Smooth muscle cell (in vitro differentiated cells): Measurements from ENCODE around the gene CCDC144A. TPM values are rescaled to one million over a fixed set of nuclear protein-coding genes. Genes with fewer than 3 reads are reported as not detected.
"Not testable (repeated sequence)": the region's sequence is repeated elsewhere in the genome, so short reads cannot be mapped to it uniquely, and the experiment has no call there.

ENCODE experiments used
- DNase-seq: peaks from one replicate; lab custom pipeline; 2025; ENCODE audit not compliant: unreplicated experiment; lab: John Stamatoyannopoulos, UW
- H2AFZ ChIP-seq: fragments of 200-600 bp; sonication (generic); 2 replicates; pipeline ENCODE4 v1.6.0; 2016; ENCODE audit warnings: antibody characterized with exemption, low read depth, mild to moderate bottlenecking
- H3F3A ChIP-seq: fragments of 200-600 bp; sonication (generic); 2 replicates; pipeline ENCODE4 v1.6.0; 2017; ENCODE audit warnings: antibody characterized with exemption, low read depth
- H3K27ac ChIP-seq: fragments of 200-600 bp; sonication (generic); 2 replicates; pipeline ENCODE4 v1.5.1; 2016; ENCODE audit warnings: low read depth, mild to moderate bottlenecking
- H3K27me3 ChIP-seq: fragments of 200-600 bp; sonication (generic); 2 replicates; pipeline ENCODE4 v1.6.1; 2016; ENCODE audit warnings: low read depth, mild to moderate bottlenecking
- H3K36me3 ChIP-seq: fragments of 200-600 bp; sonication (generic); 2 replicates; pipeline ENCODE4 v1.5.1; 2016; ENCODE audit warnings: low read depth
- H3K4me1 ChIP-seq: fragments of 200-600 bp; sonication (generic); 2 replicates; pipeline ENCODE4 v1.5.1; 2016; ENCODE audit warnings: low read depth
- H3K4me2 ChIP-seq: fragments of 200-600 bp; sonication (generic); 2 replicates; pipeline ENCODE4 v1.6.0; 2016; ENCODE audit warnings: mild to moderate bottlenecking
- H3K4me3 ChIP-seq: fragments of 200-600 bp; sonication (generic); 2 replicates; pipeline ENCODE4 v1.5.1; 2016; ENCODE audit warnings: mild to moderate bottlenecking
- H3K79me2 ChIP-seq: fragments of 200-600 bp; sonication (generic); 2 replicates; pipeline ENCODE4 v1.6.0; 2016; ENCODE audit warnings: low read depth, mild to moderate bottlenecking
- H3K9ac ChIP-seq: fragments of 200-600 bp; sonication (generic); 2 replicates; pipeline ENCODE4 v1.6.0; 2016; ENCODE audit warnings: low read depth
- H3K9me3 ChIP-seq: fragments of 200-600 bp; sonication (generic); replicated peaks from 2 replicates; pipeline ENCODE4 v1.5.1; 2016; ENCODE audit warnings: low read depth
- H4K20me1 ChIP-seq: fragments of 200-600 bp; sonication (generic); 2 replicates; pipeline ENCODE4 v1.6.0; 2016; ENCODE audit warnings: low read depth
- WGBS: methylation state at CpG from one replicate; pipeline ENCODE4 v1.1.7; 2016; ENCODE audit warnings: low lambda C conversion rate; 5-methylcytosine and 5-hydroxymethylcytosine counted together
- polyA plus RNA-seq: library from polyadenylated mRNA; unstranded; fragments of >200 nt; fragmentation: Nextera tagmentation; extraction: Ambion mirVana; gene quantifications from 2 replicates; pipeline ENCODE4 v1.2.1, GENCODE V29; 2016
- total RNA-seq: library from RNA; depleted of rRNA; stranded (reverse); fragments of >200 nt; gene quantifications from 2 replicates; pipeline ENCODE4 v1.2.3, GENCODE V29; 2014

CCDC144A gene
- total and polyA plus RNA-seq, 2 experiments from 2014 or later = 0.19 to 1.6 TPM

GRCh38 chr17:16787851-16788250 lies 97.8 kb downstream of the CCDC144A start:
- H3K4me3 ChIP-seq, H3K9ac ChIP-seq, H3K4me2 ChIP-seq, H3K9me3 ChIP-seq, H3K27me3 ChIP-seq, H3K36me3 ChIP-seq, H3K27ac ChIP-seq, H4K20me1 ChIP-seq, H3F3A ChIP-seq, DNase-seq, H3K79me2 ChIP-seq, H2AFZ ChIP-seq, H3K4me1 ChIP-seq: not testable (repeated sequence)
- WGBS = 53% methylated on average over 5 of the region's 5 CpGs

- H3K36me3 ChIP-seq, H3K4me1 ChIP-seq, H3K27ac ChIP-seq, H3K9me3 ChIP-seq, H3K79me2 ChIP-seq, DNase-seq, H3K27me3 ChIP-seq, H2AFZ ChIP-seq, H4K20me1 ChIP-seq, H3F3A ChIP-seq, H3K4me3 ChIP-seq, H3K9ac ChIP-seq, H3K4me2 ChIP-seq: not testable (repeated sequence)
- WGBS = 84% methylated on average over 9 of the region's 11 CpGs
Observed at GRCh38 chr17:16788889-16789536, 99.0 kb downstream of the CCDC144A start.

- DNase-seq, H3F3A ChIP-seq, H3K79me2 ChIP-seq, H4K20me1 ChIP-seq, H3K9ac ChIP-seq, H3K4me1 ChIP-seq, H2AFZ ChIP-seq, H3K36me3 ChIP-seq, H3K27ac ChIP-seq, H3K9me3 ChIP-seq, H3K4me2 ChIP-seq, H3K27me3 ChIP-seq, H3K4me3 ChIP-seq: not testable (repeated sequence)
- WGBS = 96% methylated on average over 3 of the region's 3 CpGs
Observed at GRCh38 chr17:16789622-16790021, 99.6 kb downstream of the CCDC144A start.

DNA sequence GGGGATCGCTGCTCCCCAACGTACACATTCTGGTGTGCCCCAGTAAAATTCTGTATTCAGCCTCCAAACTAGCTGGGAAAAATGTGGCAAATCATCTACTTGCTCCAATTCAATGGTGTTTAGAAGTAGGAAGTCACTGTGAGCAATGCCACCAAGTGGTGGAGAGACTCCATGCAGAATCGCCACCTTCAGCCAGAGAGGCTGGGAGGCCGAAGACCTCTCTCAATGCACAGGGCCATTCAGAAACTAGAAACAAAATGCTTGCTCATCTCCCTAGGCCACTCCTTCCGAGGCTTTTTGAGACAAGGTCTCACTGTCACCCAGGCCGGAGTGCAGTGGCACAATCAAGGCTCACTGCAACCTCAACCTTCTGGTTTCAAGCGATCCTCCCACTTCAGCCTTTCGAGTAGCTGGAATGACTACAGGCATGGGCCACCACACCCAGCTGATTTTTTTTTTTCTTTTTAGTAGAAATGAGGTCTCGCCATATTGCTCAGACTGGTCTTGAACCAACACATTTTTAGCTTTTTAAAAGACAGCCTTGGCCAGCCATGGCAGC lies 100.4 kb downstream of the CCDC144A start:
- not testable (repeated sequence) for H3K79me2 ChIP-seq, H3K36me3 ChIP-seq, H3K4me2 ChIP-seq, H4K20me1 ChIP-seq, DNase-seq, H3K4me3 ChIP-seq, H3F3A ChIP-seq, H3K9me3 ChIP-seq, H3K27ac ChIP-seq, H2AFZ ChIP-seq, H3K9ac ChIP-seq, H3K27me3 ChIP-seq, H3K4me1 ChIP-seq
- 91% methylated on average over 7 of the region's 9 CpGs for WGBS

DNA sequence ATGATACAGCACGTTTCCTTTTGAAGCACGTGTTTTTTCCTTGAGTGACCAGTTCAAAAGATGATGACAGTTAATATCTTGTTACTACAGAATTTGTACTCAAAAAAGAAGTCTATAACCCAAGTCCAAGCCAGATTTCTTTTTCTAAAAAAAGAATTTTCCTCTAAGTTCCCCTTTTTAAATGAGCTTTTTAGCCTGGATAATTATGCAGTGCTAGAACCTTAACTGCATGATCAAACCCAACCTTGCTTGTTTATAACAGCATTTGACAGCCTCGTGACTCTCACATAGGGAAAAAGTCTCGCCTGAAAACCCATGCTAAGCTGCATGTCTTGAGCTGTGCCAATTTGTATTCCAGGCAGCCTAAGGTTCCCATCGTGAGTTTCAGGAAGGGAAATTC lies 104.2 kb downstream of the CCDC144A start:
- 81% methylated on average over 3 of the region's 5 CpGs for WGBS

DNA sequence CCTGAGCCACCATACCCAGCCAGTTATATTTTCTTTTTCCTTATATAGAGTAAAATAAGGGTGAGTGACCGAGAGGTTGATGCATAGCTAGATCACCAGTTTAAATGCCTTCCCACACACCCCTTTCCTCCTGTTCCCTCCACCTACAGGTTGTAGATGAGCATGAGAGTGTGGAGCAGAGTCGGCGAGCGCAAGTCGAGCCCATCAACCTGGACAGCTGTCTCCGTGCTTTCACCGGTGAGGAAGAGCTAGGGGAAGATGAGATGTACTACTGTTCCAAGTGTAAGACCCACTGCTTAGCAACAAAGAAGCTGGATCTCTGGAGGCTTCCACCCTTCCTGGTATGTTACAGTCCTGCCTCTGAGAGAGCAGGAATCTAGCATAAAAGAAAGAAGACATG lies 105.9 kb downstream of the CCDC144A start:
- not testable (repeated sequence) for H2AFZ ChIP-seq
- WGBS = 90% methylated on average over 7 of the region's 7 CpGs

More for the DNA sequence above, 104.2 kb downstream of the CCDC144A start:
- not testable (repeated sequence) for H3K79me2 ChIP-seq, DNase-seq, H3K36me3 ChIP-seq, H3K9me3 ChIP-seq, H3K4me2 ChIP-seq, H3K27me3 ChIP-seq, H3F3A ChIP-seq, H2AFZ ChIP-seq, H3K4me1 ChIP-seq, H3K4me3 ChIP-seq, H4K20me1 ChIP-seq, H3K9ac ChIP-seq, H3K27ac ChIP-seq

DNA sequence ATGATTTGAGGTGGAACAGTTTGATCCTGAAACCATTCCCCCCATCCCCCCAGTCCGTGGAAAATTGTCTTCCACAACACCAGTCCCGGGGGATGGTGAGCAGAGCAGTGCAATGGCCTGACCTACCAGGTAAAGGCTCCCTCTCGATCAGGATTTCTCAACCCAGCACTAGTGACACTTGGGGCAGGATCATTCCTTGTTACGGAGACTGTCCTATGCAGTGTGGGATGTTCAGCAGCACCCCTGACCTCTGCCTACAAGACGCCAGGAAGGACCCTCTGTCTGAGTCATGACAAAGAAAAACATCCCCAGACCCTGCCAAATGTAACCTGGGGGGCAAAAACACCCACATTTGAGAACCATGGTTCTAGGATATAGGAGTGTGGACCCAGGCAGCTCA lies 114.8 kb downstream of the CCDC144A start:
- DNase-seq, H2AFZ ChIP-seq, H3K9ac ChIP-seq, H3K27me3 ChIP-seq, H3K4me3 ChIP-seq, H3K36me3 ChIP-seq, H3K4me2 ChIP-seq, H3K4me1 ChIP-seq, H3F3A ChIP-seq, H4K20me1 ChIP-seq, H3K9me3 ChIP-seq, H3K79me2 ChIP-seq, H3K27ac ChIP-seq: not testable (repeated sequence)
- WGBS = 82% methylated on average over 5 of the region's 5 CpGs

More for the DNA sequence above, 105.9 kb downstream of the CCDC144A start:
- DNase-seq, H3K9me3 ChIP-seq, H3K36me3 ChIP-seq, H3K4me2 ChIP-seq, H3K4me3 ChIP-seq, H3K9ac ChIP-seq, H3K27me3 ChIP-seq, H3F3A ChIP-seq, H3K79me2 ChIP-seq, H3K4me1 ChIP-seq, H3K27ac ChIP-seq, H4K20me1 ChIP-seq: not testable (repeated sequence)

GRCh38 chr17:16806599-16806998 lies 116.6 kb downstream of the CCDC144A start:
- 100% methylated on average over 4 of the region's 4 CpGs for WGBS
- H3K27me3 ChIP-seq, H4K20me1 ChIP-seq: not testable (repeated sequence)

More at GRCh38 chr17:16806599-16806998, 116.6 kb downstream of the CCDC144A start:
- H3K4me3 ChIP-seq, H3F3A ChIP-seq, H3K27ac ChIP-seq, DNase-seq, H3K36me3 ChIP-seq, H3K4me1 ChIP-seq, H2AFZ ChIP-seq, H3K79me2 ChIP-seq, H3K9ac ChIP-seq, H3K9me3 ChIP-seq, H3K4me2 ChIP-seq: not testable (repeated sequence)
